ENCODE data around the gene S100PBP.
"Not testable (repeated sequence)": the region's sequence is repeated elsewhere in the genome, so short reads cannot be mapped to it uniquely, and the experiment has no call there.

The S100PBP gene

GRCh38 chr1:32901823-32902534 is 84.5 kb downstream of the S100PBP start:
- DNase-seq: no peak

- DNase-seq: no peak
These were observed 85.1 kb downstream of the S100PBP start for GRCh38 chr1:32902535-32902920.

- no peak for DNase-seq
These were observed 86.7 kb downstream of the S100PBP start for GRCh38 chr1:32903991-32904785.

DNA sequence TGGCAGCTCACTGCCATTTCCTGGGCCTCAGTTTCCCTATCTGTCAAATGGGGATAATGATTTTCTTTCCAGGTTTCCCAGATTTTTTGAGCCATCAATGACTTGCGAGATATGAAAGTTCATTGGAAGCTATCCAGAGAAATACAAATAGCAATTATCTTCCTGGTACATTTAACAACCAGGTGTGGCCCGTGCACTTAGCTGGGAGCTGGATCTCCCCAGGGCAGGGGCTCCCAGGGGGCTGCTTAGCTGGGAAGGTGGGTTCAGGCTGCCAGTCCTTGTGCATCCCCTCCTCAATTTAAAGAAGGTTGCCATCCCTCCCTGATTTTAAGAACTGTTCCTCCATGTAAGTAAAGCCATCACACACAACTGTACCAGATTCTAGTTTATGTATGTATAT is 87.3 kb downstream of the S100PBP start:
- no peak for DNase-seq

- not testable (repeated sequence) for DNase-seq
These were observed 88.1 kb downstream of the S100PBP start for GRCh38 chr1:32905588-32905987.

GRCh38 chr1:32906654-32907053 is 89.2 kb downstream of the S100PBP start:
- no peak for DNase-seq

- no peak for DNase-seq
These were observed 90.0 kb downstream of the S100PBP start for GRCh38 chr1:32907435-32907834.

All from HCEC 1CT (cell line).